SK-N-SH treated with all-trans-retinoic acid at 6 μM for 48 hours (cell line): Measurements from ENCODE around the gene PTH1R.

ENCODE experiments used
- ATAC-seq: fragments of 200-7000 bp; cut with Tn5 transposase; 3 replicates; pipeline ENCODE4 v1.9.1; 2020; ENCODE audit warnings: mild to moderate bottlenecking, moderate library complexity
- ARNTL ChIP-seq: fragments of 450-650 bp; formaldehyde crosslinking; IDR thresholded peaks from 2 replicates; pipeline ENCODE4 v1.5.0; 2020; ENCODE audit warnings: low read depth, mild to moderate bottlenecking, moderate library complexity, borderline replicate concordance
- BACH2 ChIP-seq: fragments of 250-450 bp; sonication (Bioruptor Pico); IDR thresholded peaks from 2 replicates; pipeline ENCODE4 v1.9.0; 2021; ENCODE audit warnings: mild to moderate bottlenecking, borderline replicate concordance
- CREB5 ChIP-seq: fragments of 250-450 bp; sonication (Bioruptor Pico); IDR thresholded peaks from 2 replicates; pipeline ENCODE4 v1.5.1; 2020; ENCODE audit warnings: low read depth, mild to moderate bottlenecking, moderate library complexity
- CSDC2 ChIP-seq: fragments of 250-450 bp; sonication (Bioruptor Pico); IDR thresholded peaks from 2 replicates; pipeline ENCODE4 v1.5.0; 2020; ENCODE audit warnings: mild to moderate bottlenecking, moderate library complexity
- ESRRG ChIP-seq: fragments of 250-450 bp; sonication (Bioruptor Pico); IDR thresholded peaks from 2 replicates; pipeline ENCODE4 v1.6.1; 2021; ENCODE audit warnings: mild to moderate bottlenecking
- GLIS3 ChIP-seq: fragments of 250-450 bp; sonication (Bioruptor Pico); IDR thresholded peaks from 2 replicates; pipeline ENCODE4 v1.5.0; 2020; ENCODE audit warnings: mild to moderate bottlenecking, moderate library complexity
- ISL1 ChIP-seq: fragments of 250-450 bp; sonication (Bioruptor Pico); IDR thresholded peaks from 2 replicates; pipeline ENCODE4 v2.1.2; 2022; ENCODE audit warnings: mild to moderate bottlenecking, moderate library complexity
- OSR1 ChIP-seq: fragments of 250-450 bp; sonication (Bioruptor Pico); IDR thresholded peaks from 2 replicates; pipeline ENCODE4 v1.8.0; 2022; ENCODE audit warnings: moderate library complexity, mild to moderate bottlenecking, inconsistent platforms
- PPARA ChIP-seq: fragments of 250-450 bp; sonication (Bioruptor Pico); IDR thresholded peaks from 2 replicates; pipeline ENCODE4 v1.5.0; 2020; ENCODE audit warnings: mild to moderate bottlenecking, borderline replicate concordance
- RARB ChIP-seq: fragments of 250-450 bp; sonication (Bioruptor Pico); IDR thresholded peaks from 2 replicates; pipeline ENCODE4 v1.8.0; 2021; ENCODE audit warnings: mild to moderate bottlenecking, moderate library complexity
- SNAI2 ChIP-seq: fragments of 250-450 bp; sonication (Bioruptor Pico); IDR thresholded peaks from 2 replicates; pipeline ENCODE4 v1.5.0; 2020; ENCODE audit warnings: mild to moderate bottlenecking, moderate library complexity
- TCF4 ChIP-seq: fragments of 250-450 bp; sonication (Bioruptor Pico); IDR thresholded peaks from 2 replicates; pipeline ENCODE4 v1.8.0; 2021; ENCODE audit warnings: mild to moderate bottlenecking, moderate library complexity, borderline replicate concordance
- TOX ChIP-seq: fragments of 250-450 bp; sonication (Bioruptor Pico); IDR thresholded peaks from 2 replicates; pipeline ENCODE4 v1.8.0; 2021; ENCODE audit warnings: mild to moderate bottlenecking, moderate library complexity, borderline replicate concordance
- TSHZ2 ChIP-seq: fragments of 250-450 bp; sonication (Bioruptor Pico); IDR thresholded peaks from 2 replicates; pipeline ENCODE4 v1.5.0; 2020; ENCODE audit warnings: mild to moderate bottlenecking, moderate library complexity
- ZC3H10 ChIP-seq: fragments of 250-450 bp; sonication (Bioruptor Pico); IDR thresholded peaks from 2 replicates; pipeline ENCODE4 v1.5.1; 2021; ENCODE audit warnings: mild to moderate bottlenecking, moderate library complexity
- ZFP3 ChIP-seq: fragments of 250-450 bp; sonication (Bioruptor Pico); IDR thresholded peaks from 2 replicates; pipeline ENCODE4 v1.5.0; 2020; ENCODE audit warnings: mild to moderate bottlenecking, moderate library complexity
- ZFP30 ChIP-seq: fragments of 450-650 bp; formaldehyde crosslinking; IDR thresholded peaks from 2 replicates; pipeline ENCODE4 v1.5.0; 2022; ENCODE audit warnings: mild to moderate bottlenecking, moderate library complexity
- ZNF565 ChIP-seq: fragments of 450-650 bp; formaldehyde crosslinking; conservative IDR thresholded peaks from 2 replicates; pipeline ENCODE4 v1.5.0; 2020; ENCODE audit warnings: low read depth, mild to moderate bottlenecking, moderate library complexity
- ZNF70 ChIP-seq: fragments of 450-650 bp; formaldehyde crosslinking; IDR thresholded peaks from 2 replicates; pipeline ENCODE4 v1.5.0; 2020; ENCODE audit warnings: mild to moderate bottlenecking, moderate library complexity
- ZNF8 ChIP-seq: fragments of 450-650 bp; formaldehyde crosslinking; IDR thresholded peaks from 2 replicates; pipeline ENCODE4 v1.5.0; 2020; ENCODE audit warnings: mild to moderate bottlenecking, moderate library complexity
- TF ChIP-seq, protein P1 (sequence below): fragments of 250-450 bp; sonication (Bioruptor Pico); IDR thresholded peaks from 2 replicates; pipeline ENCODE4 v1.8.0; 2021; ENCODE audit warnings: low read depth, mild to moderate bottlenecking, moderate library complexity, borderline replicate concordance
- TF ChIP-seq, protein P2 (sequence below): fragments of 250-450 bp; sonication (Bioruptor Pico); IDR thresholded peaks from 2 replicates; pipeline ENCODE4 v1.8.0; 2020; ENCODE audit warnings: mild to moderate bottlenecking, moderate library complexity, borderline replicate concordance

PTH1R gene

DNA sequence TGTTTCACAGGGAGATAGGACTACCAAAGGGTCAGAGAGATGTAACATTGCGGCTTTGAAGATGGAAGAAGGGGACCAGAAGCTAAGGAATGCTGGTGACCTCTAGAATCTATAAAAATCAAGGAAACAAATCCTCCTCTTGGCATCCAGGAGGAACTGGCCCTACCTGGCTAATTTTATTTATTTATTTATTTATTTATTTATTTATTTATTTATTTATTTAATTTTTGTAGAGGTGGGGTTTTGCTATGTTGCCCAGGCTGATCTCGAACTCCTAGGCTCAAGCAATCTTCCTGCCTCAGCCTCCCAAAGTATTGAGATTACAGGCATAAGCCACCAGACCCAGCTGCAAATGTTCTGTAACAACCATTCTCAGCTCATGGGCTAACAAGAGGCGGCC is 34.0 kb upstream of the PTH1R start:
- ATAC-seq: no peak
- TF ChIP-seq, protein P1, sequence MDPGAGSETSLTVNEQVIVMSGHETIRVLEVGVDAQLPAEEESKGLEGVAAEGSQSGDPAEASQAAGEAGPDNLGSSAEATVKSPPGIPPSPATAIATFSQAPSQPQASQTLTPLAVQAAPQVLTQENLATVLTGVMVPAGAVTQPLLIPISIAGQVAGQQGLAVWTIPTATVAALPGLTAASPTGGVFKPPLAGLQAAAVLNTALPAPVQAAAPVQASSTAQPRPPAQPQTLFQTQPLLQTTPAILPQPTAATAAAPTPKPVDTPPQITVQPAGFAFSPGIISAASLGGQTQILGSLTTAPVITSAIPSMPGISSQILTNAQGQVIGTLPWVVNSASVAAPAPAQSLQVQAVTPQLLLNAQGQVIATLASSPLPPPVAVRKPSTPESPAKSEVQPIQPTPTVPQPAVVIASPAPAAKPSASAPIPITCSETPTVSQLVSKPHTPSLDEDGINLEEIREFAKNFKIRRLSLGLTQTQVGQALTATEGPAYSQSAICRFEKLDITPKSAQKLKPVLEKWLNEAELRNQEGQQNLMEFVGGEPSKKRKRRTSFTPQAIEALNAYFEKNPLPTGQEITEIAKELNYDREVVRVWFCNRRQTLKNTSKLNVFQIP (CRISPR knock-in tag): no peak
- no peak for TF ChIP-seq TOX (CRISPR knock-in tag)
- TF ChIP-seq OSR1 (CRISPR knock-in tag): no peak
- TF ChIP-seq CREB5 (CRISPR knock-in tag): no peak
- TF ChIP-seq ARNTL (CRISPR knock-in tag): no peak
- TF ChIP-seq SNAI2: no peak
- no peak for TF ChIP-seq ZFP30 (CRISPR knock-in tag)
- TF ChIP-seq GLIS3: no peak
- TF ChIP-seq BACH2: no peak
- TF ChIP-seq CSDC2 (CRISPR knock-in tag): no peak
- TF ChIP-seq TSHZ2 (CRISPR knock-in tag): no peak
- TF ChIP-seq ESRRG (CRISPR knock-in tag): no peak
- no peak for TF ChIP-seq ZC3H10 (CRISPR knock-in tag)
- no peak for TF ChIP-seq ZNF565 (CRISPR knock-in tag)
- no peak for TF ChIP-seq TCF4
- TF ChIP-seq ZNF70: no peak
- TF ChIP-seq, protein P2, sequence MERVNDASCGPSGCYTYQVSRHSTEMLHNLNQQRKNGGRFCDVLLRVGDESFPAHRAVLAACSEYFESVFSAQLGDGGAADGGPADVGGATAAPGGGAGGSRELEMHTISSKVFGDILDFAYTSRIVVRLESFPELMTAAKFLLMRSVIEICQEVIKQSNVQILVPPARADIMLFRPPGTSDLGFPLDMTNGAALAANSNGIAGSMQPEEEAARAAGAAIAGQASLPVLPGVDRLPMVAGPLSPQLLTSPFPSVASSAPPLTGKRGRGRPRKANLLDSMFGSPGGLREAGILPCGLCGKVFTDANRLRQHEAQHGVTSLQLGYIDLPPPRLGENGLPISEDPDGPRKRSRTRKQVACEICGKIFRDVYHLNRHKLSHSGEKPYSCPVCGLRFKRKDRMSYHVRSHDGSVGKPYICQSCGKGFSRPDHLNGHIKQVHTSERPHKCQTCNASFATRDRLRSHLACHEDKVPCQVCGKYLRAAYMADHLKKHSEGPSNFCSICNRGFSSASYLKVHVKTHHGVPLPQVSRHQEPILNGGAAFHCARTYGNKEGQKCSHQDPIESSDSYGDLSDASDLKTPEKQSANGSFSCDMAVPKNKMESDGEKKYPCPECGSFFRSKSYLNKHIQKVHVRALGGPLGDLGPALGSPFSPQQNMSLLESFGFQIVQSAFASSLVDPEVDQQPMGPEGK (CRISPR knock-in tag): no peak
- TF ChIP-seq RARB (CRISPR knock-in tag): no peak
- TF ChIP-seq ISL1 (CRISPR knock-in tag): no peak
- no peak for TF ChIP-seq ZNF8 (CRISPR knock-in tag)

DNA sequence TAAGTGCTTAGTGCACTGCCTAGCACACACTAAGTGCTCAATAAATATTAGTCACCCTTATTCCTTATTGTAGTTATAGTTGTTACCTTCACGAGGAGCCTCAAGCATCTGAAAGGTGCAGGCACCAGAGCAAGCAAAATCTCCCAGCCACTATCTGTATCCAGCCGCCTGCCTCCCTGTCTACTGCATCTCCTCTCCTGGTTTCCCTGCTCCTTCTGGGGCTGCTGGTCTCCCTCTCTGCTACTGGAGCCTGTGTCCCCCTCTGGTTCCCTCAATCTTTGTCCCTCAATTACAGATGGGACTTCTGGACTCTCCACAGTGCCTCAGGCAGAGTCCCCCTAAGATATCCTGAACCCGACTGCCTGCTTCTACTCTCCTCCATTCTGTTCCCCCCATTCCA is 33.1 kb upstream of the PTH1R start:
- no peak for ATAC-seq
- TF ChIP-seq ZNF70: no peak
- TF ChIP-seq, protein P2 (CRISPR knock-in tag): no peak
- TF ChIP-seq, protein P1 (CRISPR knock-in tag): no peak
- TF ChIP-seq TSHZ2 (CRISPR knock-in tag): no peak
- no peak for TF ChIP-seq ISL1 (CRISPR knock-in tag)
- no peak for TF ChIP-seq PPARA
- TF ChIP-seq TCF4: no peak
- no peak for TF ChIP-seq ZFP3 (CRISPR knock-in tag)
- no peak for TF ChIP-seq ZC3H10 (CRISPR knock-in tag)
- no peak for TF ChIP-seq SNAI2
- no peak for TF ChIP-seq BACH2
- no peak for TF ChIP-seq ESRRG (CRISPR knock-in tag)
